ENCODE measurements around the gene CALML4.

DNA sequence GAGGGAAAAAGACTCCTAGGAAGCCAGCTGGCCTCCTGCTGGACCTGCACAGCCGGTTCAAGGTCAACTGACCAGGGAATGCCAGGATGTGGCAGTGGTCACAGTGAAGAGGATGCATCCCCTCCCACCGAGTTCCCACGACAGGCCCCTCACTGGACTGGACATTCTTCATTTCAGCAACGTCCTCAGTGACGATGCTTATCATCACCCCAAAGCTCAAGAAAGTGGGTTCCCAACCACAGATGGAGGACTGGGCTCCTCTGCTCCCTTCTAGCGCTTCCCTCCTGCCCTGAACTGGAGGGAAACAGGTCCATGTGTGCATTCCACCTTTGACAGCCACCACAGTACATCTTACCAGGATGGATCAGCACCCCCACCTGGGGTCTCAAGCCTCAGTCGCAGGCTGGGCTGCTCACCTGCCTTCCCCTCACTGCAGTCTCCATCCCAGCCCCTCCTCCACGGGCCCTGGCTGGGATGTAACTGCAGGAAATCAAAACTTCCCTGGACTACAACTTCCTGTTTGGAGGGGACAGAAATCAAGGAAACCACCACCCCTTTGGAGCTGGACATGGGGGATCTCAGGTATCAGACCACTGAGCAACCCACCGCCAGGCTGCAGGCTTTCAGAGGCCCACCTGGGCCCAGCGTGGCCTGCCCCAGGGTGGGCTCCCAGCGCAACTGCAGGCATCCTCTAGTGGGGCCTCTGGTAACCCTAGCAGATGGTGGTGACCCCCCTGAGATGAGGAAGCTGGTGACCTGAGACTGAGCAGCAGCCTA is 7.3 kb downstream of the CALML4 start:
- TF ChIP-seq, protein P1, sequence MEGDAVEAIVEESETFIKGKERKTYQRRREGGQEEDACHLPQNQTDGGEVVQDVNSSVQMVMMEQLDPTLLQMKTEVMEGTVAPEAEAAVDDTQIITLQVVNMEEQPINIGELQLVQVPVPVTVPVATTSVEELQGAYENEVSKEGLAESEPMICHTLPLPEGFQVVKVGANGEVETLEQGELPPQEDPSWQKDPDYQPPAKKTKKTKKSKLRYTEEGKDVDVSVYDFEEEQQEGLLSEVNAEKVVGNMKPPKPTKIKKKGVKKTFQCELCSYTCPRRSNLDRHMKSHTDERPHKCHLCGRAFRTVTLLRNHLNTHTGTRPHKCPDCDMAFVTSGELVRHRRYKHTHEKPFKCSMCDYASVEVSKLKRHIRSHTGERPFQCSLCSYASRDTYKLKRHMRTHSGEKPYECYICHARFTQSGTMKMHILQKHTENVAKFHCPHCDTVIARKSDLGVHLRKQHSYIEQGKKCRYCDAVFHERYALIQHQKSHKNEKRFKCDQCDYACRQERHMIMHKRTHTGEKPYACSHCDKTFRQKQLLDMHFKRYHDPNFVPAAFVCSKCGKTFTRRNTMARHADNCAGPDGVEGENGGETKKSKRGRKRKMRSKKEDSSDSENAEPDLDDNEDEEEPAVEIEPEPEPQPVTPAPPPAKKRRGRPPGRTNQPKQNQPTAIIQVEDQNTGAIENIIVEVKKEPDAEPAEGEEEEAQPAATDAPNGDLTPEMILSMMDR (IDR thresholded peaks at IDR 0.05) = no peak
- TF ChIP-seq POLR2A (IDR thresholded peaks at IDR 0.05) = no peak
